GM12801 (cell line): ENCODE results near the gene DEGS1.

Experiments
- TF ChIP-seq, protein P1 (sequence below): IDR thresholded peaks from one replicate; pipeline ENCODE4 v1.5.1; 2011; ENCODE audit warnings: control low read depth; ENCODE audit not compliant: insufficient read length; ENCODE audit errors: extremely low read depth

Gene DEGS1

DNA sequence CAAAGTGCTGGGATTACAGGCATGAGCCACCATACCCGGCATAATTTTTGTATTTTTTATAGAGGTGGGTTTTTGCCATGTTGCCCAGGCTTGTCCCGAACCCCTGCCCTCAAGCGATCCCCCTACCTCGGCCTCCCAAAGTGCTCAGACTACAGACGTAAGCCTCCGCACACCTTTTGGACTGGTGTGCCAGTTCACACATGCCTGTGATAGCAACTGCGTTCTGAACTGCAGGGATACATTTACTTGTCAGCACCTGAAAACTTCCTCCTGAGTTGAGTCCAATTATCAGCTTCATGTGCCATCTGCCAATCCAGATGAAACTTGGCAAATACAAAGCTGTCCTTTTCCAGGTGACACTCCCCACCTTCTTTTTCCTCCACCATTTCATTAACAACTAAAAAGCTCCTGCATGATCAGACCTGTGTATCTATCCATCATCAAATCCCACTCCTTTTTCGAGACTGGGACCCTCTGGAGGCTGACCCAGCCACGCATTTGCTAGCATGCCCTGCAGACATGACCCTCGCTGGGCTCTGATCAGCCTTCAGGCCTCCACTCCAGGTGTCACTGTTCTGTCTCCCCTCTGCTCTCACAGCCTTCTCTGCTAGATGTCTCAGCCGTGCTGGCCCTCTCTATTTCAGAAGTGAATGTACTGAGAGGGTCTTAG, 2.1 kb upstream of the DEGS1 start:
- TF ChIP-seq, protein P1, sequence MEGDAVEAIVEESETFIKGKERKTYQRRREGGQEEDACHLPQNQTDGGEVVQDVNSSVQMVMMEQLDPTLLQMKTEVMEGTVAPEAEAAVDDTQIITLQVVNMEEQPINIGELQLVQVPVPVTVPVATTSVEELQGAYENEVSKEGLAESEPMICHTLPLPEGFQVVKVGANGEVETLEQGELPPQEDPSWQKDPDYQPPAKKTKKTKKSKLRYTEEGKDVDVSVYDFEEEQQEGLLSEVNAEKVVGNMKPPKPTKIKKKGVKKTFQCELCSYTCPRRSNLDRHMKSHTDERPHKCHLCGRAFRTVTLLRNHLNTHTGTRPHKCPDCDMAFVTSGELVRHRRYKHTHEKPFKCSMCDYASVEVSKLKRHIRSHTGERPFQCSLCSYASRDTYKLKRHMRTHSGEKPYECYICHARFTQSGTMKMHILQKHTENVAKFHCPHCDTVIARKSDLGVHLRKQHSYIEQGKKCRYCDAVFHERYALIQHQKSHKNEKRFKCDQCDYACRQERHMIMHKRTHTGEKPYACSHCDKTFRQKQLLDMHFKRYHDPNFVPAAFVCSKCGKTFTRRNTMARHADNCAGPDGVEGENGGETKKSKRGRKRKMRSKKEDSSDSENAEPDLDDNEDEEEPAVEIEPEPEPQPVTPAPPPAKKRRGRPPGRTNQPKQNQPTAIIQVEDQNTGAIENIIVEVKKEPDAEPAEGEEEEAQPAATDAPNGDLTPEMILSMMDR = no peak

GRCh38 chr1:224181453-224181810, 1.6 kb upstream of the DEGS1 start:
- TF ChIP-seq, protein P1 = no peak

DNA sequence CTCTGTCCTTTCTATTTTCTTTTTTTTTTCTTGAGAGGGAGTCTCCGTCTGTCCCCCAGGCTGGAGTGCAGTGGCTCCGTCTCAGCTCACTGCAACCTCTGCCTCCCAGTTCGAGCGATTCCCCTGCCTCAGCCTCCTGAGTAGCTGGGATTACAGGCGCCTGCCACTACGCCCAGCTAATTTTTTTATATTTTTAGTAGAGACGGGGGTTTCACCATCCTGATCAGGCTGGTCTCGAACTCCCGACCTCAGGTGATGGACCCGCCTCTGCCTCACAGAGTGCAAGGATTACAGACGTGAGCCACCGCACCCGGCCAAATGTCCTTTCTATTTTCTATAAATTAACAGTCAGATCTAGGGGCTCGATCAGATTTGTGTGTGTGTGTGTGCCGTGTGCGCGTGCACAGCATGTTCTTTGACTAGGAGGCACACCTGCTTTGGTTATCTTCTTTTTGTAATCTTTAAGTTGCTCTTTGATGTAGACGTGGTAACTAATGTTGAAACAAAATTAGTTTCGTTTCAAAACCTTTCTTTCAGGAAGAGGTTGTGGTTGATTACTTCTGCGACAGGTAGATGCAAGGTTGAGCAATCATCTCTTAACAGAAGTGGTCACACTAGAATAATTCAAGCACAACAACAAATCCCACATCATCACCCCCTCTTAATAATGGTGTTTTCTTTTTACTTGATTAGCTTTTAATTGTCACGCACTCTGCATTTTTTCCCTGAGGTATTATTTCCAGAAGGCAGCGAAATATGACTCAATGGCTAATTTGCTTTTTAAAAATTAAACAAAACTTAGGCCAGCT, 779 bp upstream of the DEGS1 start:
- TF ChIP-seq, protein P1 = no peak

- TF ChIP-seq, protein P1 = no peak
Observed at GRCh38 chr1:224183591-224184312, 712 bp downstream of the DEGS1 start.

GRCh38 chr1:224185208-224185607, 2.2 kb downstream of the DEGS1 start:
- TF ChIP-seq, protein P1 = no peak

DNA sequence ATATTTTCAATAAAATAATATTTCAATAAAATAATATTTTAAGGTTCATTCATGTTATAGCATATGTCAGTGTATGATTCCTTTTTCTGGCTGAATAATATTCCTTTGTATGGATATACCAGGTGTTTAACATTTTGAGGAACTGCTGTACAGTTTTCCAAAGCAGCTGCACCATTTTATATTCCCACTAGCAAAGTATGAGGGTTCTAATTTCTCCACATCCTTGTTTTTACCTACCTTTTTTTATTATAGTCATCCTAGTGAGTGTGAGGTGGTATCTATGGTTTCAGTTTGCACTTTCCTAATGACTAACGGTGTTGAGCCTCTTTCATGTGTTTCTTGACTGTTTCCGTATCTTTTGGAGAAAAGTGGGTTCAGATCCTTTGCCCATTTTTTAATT, 5.2 kb downstream of the DEGS1 start:
- TF ChIP-seq, protein P1 = no peak

DNA sequence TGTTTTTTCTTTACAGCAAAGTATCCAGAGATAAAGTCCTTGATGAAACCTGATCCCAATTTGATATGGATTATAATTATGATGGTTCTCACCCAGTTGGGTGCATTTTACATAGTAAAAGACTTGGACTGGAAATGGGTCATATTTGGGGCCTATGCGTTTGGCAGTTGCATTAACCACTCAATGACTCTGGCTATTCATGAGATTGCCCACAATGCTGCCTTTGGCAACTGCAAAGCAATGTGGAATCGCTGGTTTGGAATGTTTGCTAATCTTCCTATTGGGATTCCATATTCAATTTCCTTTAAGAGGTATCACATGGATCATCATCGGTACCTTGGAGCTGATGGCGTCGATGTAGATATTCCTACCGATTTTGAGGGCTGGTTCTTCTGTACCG, 6.5 kb downstream of the DEGS1 start:
- TF ChIP-seq, protein P1 = no peak
